Lower lobe of right lung (tissue), 2 donors: ENCODE results near the gene KLF13. TPM values are rescaled to one million over a fixed set of nuclear protein-coding genes. Genes with fewer than 3 reads are reported as not detected.
A peak's percentile ranks its signal among the peaks of the same experiment; 100 is the strongest.

Source experiments
- ATAC-seq, 2 donors: fragments of 200-7000 bp; cut with Tn5 transposase; one replicate each; pipeline ENCODE4 v1.9.1; 2020 to 2022; ENCODE audit warnings: mild to moderate bottlenecking in 2 of 2, moderate library complexity in 2 of 2
- DNase-seq: peaks from one replicate; pipeline ENCODE4 v3.0.0-alpha.2; 2020
- H3K27ac ChIP-seq: fragments of 200-600 bp; one replicate; pipeline ENCODE4 v1.8.0; 2022
- H3K27me3 ChIP-seq: fragments of 200-600 bp; one replicate; pipeline ENCODE4 v1.8.0; 2022; ENCODE audit warnings: low read depth
- H3K36me3 ChIP-seq: fragments of 200-600 bp; one replicate; pipeline ENCODE4 v1.8.0; 2022; ENCODE audit warnings: mild to moderate bottlenecking
- H3K4me1 ChIP-seq: fragments of 200-600 bp; one replicate; pipeline ENCODE4 v1.8.0; 2022
- H3K4me3 ChIP-seq: fragments of 200-600 bp; one replicate; pipeline ENCODE4 v1.8.0; 2022; ENCODE audit warnings: mild to moderate bottlenecking
- H3K9me3 ChIP-seq: fragments of 200-600 bp; one replicate; pipeline ENCODE4 v1.8.0; 2022
- CTCF ChIP-seq: fragments of 200-600 bp; IDR thresholded peaks from one replicate; pipeline ENCODE4 v1.8.0; 2022; ENCODE audit warnings: antibody characterized with exemption, mild to moderate bottlenecking
- intact Hi-C: fragments of 100-400 bp; cut with DNase I; formaldehyde crosslinking; loops from one replicate; pipeline ENCODE4 v1.11.0; 2022
- total RNA-seq: library from RNA; stranded (reverse); fragmentation: NEBNext Ultra II Directional; extraction: Animal tissue kit (Norgen Biotek cat#: 25700); gene quantifications from one replicate; pipeline ENCODE4 v1.2.1, GENCODE V29; 2021
- donor health status: DM: no; HTN: yes; CAD: no; lungs with severe emphysema.

Gene KLF13
- total RNA-seq, 1 donor from 2014 or later: 178 TPM

GRCh38 chr15:31400222-31400927 lies 73.7 kb downstream of the KLF13 start:
- no peak for TF ChIP-seq CTCF
- DNase-seq: no peak
- intact Hi-C loops: no loop called here
- Histone ChIP-seq H3K4me1 (peaks cover 41% of the 10 kb centered on the region), H3K36me3 (no peaks in the 10 kb centered on the region), H3K9me3 (no peaks in the 10 kb centered on the region), H3K4me3 (no peak overlapping the region), H3K27ac (no peak overlapping the region), H3K27me3 (no peaks in the 10 kb centered on the region)
- no peak for ATAC-seq

- H3K9me3 ChIP-seq: no peaks in the 10 kb centered on the region
- H3K27me3 ChIP-seq: no peaks in the 10 kb centered on the region
- H3K4me1 ChIP-seq: peaks cover 47% of the 10 kb centered on the region
- intact Hi-C loops: no loop called here
- DNase-seq: no peak
- ATAC-seq: no peak
- no peak overlapping the region for H3K27ac ChIP-seq
- no peaks in the 10 kb centered on the region for H3K36me3 ChIP-seq
- no peak overlapping the region for H3K4me3 ChIP-seq
- TF ChIP-seq CTCF: no peak
Observed at GRCh38 chr15:31401282-31401681, 74.6 kb downstream of the KLF13 start.

GRCh38 chr15:31402003-31402402 lies 75.4 kb downstream of the KLF13 start:
- no peak overlapping the region for H3K27ac ChIP-seq
- intact Hi-C loops: no loop called here
- DNase-seq: no peak

GRCh38 chr15:31402511-31403056 lies 75.9 kb downstream of the KLF13 start:
- H3K9me3 ChIP-seq: no peaks in the 10 kb centered on the region
- ATAC-seq (peak; percentile 25 to 57), DNase-seq (no peak)
- no peaks in the 10 kb centered on the region for H3K36me3 ChIP-seq
- no peak for TF ChIP-seq CTCF
- no peaks in the 10 kb centered on the region for H3K27me3 ChIP-seq
- peak overlapping the region; percentile 25 for H3K27ac ChIP-seq
- intact Hi-C loops: no loop called here
- H3K4me1 ChIP-seq: peaks cover 40% of the 10 kb centered on the region
- H3K4me3 ChIP-seq: no peak overlapping the region

More at GRCh38 chr15:31402003-31402402, 75.4 kb downstream of the KLF13 start:
- Histone ChIP-seq H3K4me3 (no peak overlapping the region), H3K36me3 (no peaks in the 10 kb centered on the region), H3K9me3 (no peaks in the 10 kb centered on the region), H3K27me3 (no peaks in the 10 kb centered on the region), H3K4me1 (peaks cover 44% of the 10 kb centered on the region)
- ATAC-seq: no peak
- TF ChIP-seq CTCF: no peak

- Histone ChIP-seq H3K9me3 (no peaks in the 10 kb centered on the region), H3K27me3 (no peaks in the 10 kb centered on the region), H3K4me3 (no peak overlapping the region), H3K27ac (peak overlapping the region; percentile 25), H3K36me3 (no peaks in the 10 kb centered on the region), H3K4me1 (peaks cover 35% of the 10 kb centered on the region)
- ATAC-seq: no peak
- intact Hi-C loops: no loop called here
- DNase-seq: no peak
- TF ChIP-seq CTCF: no peak
Observed at GRCh38 chr15:31403096-31403495, 76.5 kb downstream of the KLF13 start.
